AG09309 (cell line): Measurements from ENCODE around the gene MAP3K5.

Experiments
- DNase-seq: peaks from one replicate; pipeline ENCODE4 v3.0.0-alpha.2; 2010; ENCODE audit warnings: low read depth
- H3K4me3 ChIP-seq: 2 replicates; pipeline ENCODE4 v1.5.1; 2011; ENCODE audit warnings: mild to moderate bottlenecking, low read depth, low read length, moderate library complexity; ENCODE audit not compliant: control insufficient read depth
- TF ChIP-seq, protein P1 (sequence below): IDR thresholded peaks from 2 replicates; pipeline ENCODE4 v1.5.1; 2011; ENCODE audit warnings: mild to moderate bottlenecking, low read depth, low read length, inconsistent platforms; ENCODE audit not compliant: insufficient read depth, control insufficient read depth; ENCODE audit errors: missing control alignments

The MAP3K5 gene, protein sequence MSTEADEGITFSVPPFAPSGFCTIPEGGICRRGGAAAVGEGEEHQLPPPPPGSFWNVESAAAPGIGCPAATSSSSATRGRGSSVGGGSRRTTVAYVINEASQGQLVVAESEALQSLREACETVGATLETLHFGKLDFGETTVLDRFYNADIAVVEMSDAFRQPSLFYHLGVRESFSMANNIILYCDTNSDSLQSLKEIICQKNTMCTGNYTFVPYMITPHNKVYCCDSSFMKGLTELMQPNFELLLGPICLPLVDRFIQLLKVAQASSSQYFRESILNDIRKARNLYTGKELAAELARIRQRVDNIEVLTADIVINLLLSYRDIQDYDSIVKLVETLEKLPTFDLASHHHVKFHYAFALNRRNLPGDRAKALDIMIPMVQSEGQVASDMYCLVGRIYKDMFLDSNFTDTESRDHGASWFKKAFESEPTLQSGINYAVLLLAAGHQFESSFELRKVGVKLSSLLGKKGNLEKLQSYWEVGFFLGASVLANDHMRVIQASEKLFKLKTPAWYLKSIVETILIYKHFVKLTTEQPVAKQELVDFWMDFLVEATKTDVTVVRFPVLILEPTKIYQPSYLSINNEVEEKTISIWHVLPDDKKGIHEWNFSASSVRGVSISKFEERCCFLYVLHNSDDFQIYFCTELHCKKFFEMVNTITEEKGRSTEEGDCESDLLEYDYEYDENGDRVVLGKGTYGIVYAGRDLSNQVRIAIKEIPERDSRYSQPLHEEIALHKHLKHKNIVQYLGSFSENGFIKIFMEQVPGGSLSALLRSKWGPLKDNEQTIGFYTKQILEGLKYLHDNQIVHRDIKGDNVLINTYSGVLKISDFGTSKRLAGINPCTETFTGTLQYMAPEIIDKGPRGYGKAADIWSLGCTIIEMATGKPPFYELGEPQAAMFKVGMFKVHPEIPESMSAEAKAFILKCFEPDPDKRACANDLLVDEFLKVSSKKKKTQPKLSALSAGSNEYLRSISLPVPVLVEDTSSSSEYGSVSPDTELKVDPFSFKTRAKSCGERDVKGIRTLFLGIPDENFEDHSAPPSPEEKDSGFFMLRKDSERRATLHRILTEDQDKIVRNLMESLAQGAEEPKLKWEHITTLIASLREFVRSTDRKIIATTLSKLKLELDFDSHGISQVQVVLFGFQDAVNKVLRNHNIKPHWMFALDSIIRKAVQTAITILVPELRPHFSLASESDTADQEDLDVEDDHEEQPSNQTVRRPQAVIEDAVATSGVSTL (N-terminal part only)

DNA sequence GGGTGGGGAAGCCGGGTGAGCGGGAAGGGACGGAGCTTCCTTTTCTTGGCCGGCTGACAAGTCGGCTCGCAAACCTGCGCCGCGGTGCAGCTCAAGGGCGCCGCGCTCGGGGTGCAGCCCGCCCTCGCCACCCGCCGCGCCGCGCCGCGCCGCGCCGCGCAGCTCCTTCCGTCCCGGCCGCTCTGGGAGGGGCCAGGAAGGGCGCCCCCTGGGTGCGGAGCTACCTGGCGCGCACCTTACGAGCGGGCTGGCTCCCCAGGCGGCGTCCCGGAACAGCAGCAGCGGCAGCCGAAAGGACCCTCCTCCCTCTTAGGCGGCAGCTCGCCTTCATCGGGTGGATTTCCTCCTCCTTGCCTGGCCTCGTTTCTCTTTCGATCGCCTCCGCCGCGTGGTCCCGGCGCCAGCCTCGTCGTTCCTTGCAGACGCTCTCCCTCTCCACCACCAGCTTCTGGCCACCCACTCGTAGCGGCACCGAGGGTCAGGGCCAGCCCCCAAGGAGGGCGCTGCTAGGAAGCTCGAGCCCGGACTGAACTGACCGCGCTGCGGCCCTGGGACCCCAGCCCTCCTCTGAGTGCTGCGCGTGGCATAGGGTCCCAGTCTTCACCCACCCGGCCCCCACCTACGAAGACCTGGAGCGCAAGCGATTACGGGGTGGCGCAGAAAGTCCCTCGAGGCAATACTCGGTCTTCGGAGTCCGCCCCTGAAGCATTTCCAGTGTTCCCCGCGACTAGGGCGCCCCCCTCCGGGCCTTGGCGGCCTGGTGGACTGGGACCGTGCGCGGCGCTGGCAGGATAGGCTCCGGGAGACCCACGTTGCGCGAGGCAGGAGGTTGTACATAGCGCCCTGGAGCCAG lies at the start of gene MAP3K5:
MAP3K5 (minus strand) TSS at position 68 of the 853 bp plus-strand sequence. CDS start 320 bp downstream, outside the sequence.
- peak; percentile 50 for DNase-seq
- peak within 1 kb of the TSS; percentile 98 for H3K4me3 ChIP-seq
- TF ChIP-seq, protein P1, sequence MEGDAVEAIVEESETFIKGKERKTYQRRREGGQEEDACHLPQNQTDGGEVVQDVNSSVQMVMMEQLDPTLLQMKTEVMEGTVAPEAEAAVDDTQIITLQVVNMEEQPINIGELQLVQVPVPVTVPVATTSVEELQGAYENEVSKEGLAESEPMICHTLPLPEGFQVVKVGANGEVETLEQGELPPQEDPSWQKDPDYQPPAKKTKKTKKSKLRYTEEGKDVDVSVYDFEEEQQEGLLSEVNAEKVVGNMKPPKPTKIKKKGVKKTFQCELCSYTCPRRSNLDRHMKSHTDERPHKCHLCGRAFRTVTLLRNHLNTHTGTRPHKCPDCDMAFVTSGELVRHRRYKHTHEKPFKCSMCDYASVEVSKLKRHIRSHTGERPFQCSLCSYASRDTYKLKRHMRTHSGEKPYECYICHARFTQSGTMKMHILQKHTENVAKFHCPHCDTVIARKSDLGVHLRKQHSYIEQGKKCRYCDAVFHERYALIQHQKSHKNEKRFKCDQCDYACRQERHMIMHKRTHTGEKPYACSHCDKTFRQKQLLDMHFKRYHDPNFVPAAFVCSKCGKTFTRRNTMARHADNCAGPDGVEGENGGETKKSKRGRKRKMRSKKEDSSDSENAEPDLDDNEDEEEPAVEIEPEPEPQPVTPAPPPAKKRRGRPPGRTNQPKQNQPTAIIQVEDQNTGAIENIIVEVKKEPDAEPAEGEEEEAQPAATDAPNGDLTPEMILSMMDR = peak; percentile 97

DNA sequence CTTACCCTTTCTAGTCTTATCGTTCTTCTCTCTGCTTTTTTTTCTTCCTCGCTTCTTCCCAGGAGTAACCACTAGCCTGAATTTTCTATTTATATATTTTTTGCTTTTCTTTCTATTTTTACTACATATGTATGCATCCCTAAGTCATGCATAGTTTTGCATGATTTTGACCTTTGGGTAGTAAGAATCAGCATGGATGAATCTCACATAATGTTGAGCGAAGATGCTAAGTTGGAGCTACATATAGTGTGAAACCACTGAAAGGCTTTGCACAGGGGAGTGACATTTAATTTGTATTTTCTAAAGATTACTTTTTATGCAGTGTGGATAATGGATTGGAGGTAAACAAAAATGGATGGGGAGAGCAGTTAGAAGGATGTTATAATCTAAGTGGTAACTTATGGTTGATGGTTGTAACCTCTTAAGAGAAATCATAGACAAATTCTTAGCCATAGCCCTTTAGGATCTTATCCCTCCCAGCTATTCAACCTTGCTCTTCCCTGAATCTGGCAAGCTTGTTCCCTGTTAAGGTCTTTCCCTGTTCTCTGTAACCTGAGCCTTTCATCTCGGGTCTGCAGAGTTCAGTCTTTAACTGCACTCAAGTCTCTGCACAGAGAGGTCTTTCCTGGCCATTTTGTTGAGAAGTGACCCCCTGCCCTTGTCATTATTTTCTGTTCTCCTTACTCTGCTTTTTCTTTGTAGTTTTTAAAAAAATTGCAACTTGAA lies 48.2 kb upstream of the MAP3K5 start:
- TF ChIP-seq, protein P1 = no peak
- H3K4me3 ChIP-seq = no peak overlapping the region
- no peak for DNase-seq

DNA sequence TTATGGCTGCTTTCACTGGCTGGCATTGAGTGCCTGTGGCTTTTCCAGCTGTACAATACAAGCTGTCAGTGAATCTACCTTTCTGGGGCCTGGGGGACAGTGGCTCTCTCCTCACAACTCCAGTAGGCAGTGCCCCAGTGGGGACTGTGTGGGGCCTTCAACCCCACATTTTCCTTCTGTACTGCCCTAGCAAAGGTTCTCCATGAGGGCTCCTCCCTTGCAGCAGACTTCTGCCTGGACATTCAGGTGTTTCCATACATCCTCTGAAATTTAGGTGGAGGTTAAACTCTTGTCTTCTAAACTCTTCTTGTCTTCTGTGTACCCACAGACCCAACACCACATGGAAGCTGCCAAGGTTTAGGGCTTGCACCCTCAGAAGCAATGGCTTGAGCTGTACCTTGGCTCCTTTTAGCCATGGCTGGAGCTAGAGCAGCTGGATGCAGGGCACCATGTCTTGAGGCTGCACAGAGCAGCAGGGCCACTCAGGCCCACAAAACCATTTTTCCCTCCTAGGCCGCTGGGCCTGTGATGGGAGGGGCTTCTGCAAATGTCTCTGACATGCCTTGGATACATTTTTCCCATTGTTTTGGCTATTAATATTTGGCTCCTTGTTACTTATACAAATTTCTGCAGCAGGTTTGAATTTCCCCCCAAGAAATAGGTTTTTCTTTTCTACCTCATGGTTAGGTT lies 39.7 kb upstream of the MAP3K5 start:
- H3K4me3 ChIP-seq = no peak overlapping the region
- TF ChIP-seq, protein P1 = no peak
- DNase-seq = no peak

DNA sequence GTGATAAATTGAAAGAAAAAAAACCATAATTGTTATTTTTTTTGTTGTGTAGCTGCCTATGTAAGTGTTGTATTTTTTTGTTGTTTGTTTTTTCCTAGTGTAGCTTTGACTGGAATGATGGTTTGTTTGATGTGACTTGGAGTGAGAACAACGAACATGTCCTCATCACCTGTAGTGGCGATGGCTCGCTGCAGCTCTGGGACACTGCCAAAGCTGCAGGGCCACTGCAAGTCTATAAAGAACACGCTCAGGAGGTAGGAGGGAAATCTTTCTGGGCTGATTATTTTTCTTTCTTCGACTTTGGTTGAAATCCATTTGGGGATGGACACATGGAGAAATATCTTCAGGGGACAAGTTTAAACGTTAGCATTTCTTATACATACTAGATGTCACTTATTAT lies 33.9 kb upstream of the MAP3K5 start:
- no peak for DNase-seq
- H3K4me3 ChIP-seq = no peak overlapping the region
- TF ChIP-seq, protein P1 = no peak

DNA sequence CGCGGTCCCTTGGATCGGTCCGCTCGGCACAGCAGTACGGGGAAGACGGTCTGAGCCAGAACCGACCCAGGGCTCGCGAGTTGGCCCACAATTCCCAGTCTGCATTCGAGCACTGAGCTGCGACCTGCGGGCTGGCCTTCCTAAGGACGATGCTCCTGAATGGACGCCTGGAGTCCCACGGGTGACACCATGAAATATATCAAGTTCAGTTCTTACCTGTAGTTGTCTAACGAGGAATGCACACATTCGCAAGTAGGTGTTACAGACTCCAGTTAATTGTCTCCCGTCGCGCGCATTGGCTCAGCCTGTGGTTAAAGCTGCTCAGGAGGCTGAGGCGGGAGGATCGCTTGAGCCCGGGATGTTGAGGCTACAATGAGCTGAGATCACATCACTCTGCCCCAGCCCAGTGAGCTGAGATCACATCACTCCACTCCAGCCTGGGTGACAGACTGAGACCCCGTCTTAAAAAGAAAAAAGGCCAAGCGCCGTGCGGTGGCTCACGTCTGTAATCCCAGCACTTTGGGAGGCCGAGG lies 30.9 kb upstream of the MAP3K5 start:
- peak overlapping the region; percentile 76 for H3K4me3 ChIP-seq
- TF ChIP-seq, protein P1 = no peak
- no peak for DNase-seq
